Activated T-cell treated with anti-CD3 and anti-CD28 coated beads, Interleukin-2, amount 50 U/mL, for 4 hours (primary cell): ENCODE data around the gene NEUROD1. TPM values are rescaled to one million over a fixed set of nuclear protein-coding genes. Genes with fewer than 3 reads are reported as not detected.

Experiments used
- ATAC-seq, 2 donors: fragments of 200-7000 bp; cut with Tn5 transposase; one replicate each; pipeline ENCODE4 v1.10.0; 2021
- DNase-seq: peaks from one replicate; pipeline ENCODE4 v3.0.0-alpha.2; 2020
- H3K27me3 Mint-ChIP-seq: one replicate; pipeline ENCODE4 v1.8.0; 2021; ENCODE audit warnings: low read depth, mixed read lengths
- H3K36me3 Mint-ChIP-seq: one replicate; pipeline ENCODE4 v1.8.0; 2022; ENCODE audit warnings: mixed read lengths; ENCODE audit not compliant: insufficient read depth
- H3K4me1 Mint-ChIP-seq: one replicate; pipeline ENCODE4 v1.8.0; 2021; ENCODE audit warnings: low read depth, mixed read lengths
- H3K4me3 Mint-ChIP-seq: one replicate; pipeline ENCODE4 v1.8.0; 2021; ENCODE audit warnings: mild to moderate bottlenecking, moderate library complexity, mixed read lengths
- H3K9me3 Mint-ChIP-seq: one replicate; pipeline ENCODE4 v1.8.0; 2021; ENCODE audit warnings: mixed read lengths
- total RNA-seq, 3 donors: library from RNA; stranded (reverse); gene quantifications; one replicate each; pipeline ENCODE4 v1.2.1, GENCODE V29; 2021

NEUROD1 gene
- total RNA-seq, 3 donors from 2014 or later: not detected

DNA sequence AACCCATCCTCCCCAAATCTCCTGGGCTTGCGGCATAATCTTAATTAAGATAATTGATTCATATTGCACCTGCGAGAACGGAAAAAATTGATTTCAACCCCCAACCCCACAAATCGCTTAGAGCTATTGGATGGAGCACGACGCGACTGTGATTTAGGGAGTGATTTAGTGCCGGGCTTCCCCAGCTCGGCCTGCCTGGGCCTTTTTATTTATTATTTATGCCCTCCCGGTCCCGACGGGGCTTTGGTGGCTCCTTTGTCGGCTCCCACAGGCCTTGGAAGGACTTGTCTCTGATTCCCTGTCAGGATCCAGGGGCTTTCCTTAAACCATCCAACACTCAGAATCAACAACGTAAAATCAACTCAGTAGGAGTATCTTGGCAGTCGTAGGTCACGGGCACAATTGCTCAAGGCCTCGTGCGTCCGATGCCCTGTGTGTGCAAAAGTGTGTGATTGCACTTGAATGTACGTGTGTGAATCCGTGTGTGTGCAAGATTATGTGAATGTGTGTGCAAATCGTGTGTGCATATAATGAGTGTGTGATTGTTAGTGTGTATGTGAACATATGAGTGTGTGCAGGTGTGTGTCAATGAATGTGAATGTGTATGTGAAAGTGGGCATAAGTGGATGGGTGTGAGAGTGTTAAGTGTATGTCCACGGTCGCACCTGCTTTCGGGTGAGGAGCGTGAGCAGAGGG, 4.3 kb upstream of the NEUROD1 start:
- DNase-seq (no peak), ATAC-seq (no peak)
- Mint-ChIP-seq H3K4me1 (peaks cover 38% of the 10 kb centered on the region), H3K27me3 (peaks cover 76% of the 10 kb centered on the region), H3K9me3 (no peaks in the 10 kb centered on the region), H3K36me3 (no peaks in the 10 kb centered on the region), H3K4me3 (no peak overlapping the region)

DNA sequence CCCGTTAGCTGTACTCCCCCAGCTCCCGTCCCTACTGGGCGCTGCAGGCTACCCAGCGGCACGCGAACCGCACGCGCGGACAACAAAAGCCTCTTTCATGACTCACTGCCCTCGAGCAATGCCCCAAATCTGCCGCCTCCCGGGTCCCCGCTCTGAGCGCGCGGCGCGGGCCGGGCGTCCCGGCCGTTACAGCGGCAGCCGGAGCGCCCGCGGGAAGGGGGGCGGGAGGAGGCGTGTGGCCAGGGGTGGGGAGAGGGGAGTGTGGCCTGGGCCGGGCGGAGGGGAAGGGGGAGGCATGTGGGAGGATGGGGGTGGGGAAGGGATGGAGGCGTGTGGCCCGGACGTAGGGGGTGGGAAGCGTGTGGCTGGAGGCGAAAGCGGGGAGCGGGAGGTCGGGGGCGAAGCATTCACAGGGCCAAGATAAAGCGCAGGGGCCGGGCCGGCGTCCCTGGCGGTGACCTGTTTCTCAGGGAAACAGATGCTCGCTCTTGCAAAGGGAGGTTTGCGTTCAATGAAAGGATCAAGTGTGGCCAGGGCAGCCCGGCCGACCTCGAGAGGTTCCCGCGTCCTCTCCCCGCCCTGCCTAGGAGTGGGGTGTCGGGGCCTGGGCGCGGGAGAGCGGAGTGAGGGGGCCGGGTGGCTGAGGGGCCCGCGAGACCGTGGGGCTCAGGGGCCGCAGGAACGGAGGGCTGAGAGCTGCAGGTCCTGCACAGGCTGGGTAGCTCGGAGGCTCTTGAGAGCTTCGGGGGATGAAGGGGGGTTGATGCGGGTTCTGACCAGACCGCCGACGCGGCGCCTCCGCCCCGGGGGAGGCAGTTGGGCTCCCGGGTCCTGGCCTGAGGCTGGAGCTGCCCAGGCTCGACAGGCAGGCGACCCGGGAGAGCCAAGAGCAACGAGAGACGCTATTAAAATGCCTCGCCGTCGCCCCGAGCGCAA, 3.5 kb upstream of the NEUROD1 start:
- DNase-seq (no peak), ATAC-seq (peak; percentile 29 to 51)
- H3K36me3 Mint-ChIP-seq: no peaks in the 10 kb centered on the region
- H3K4me1 Mint-ChIP-seq: peaks cover 38% of the 10 kb centered on the region
- H3K4me3 Mint-ChIP-seq: peak overlapping the region; percentile 51
- peaks cover 79% of the 10 kb centered on the region for H3K27me3 Mint-ChIP-seq
- H3K9me3 Mint-ChIP-seq: peaks cover 4% of the 10 kb centered on the region

DNA sequence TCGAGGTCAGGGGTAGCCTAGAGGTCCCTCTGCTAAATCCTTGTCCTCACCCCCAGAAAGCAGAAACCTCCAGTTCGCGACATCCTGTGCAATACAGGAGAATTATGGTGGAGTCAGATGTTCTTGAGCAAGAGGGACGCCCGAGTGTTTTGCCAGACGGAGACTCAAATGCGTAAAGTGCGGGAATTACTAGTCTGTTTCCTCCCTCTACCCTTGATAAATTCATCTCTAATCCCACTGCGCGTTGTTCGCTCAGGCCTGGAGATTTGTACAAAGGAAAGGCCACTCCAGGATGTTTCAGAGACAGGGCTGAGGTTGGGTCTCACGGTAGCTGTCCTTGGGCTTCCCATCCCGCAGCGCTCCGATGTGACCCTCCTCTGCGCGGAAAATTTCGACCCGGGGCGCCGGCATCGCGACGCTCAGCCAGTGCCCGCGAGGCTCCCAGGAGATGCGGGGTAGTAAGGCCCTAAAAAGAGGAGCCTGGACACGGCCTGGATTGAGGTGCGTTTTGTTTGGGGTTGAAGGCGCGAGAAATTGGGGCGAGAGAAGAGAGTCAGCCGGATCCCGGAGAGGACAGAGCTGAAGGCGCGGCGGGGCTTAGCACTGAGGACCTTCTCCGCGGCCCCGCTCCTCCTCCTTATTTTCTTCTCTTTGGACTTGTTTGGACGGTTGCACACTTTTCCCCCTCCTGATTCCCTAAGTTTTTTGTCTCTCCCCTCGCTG, 2.6 kb upstream of the NEUROD1 start:
- Mint-ChIP-seq H3K36me3 (no peaks in the 10 kb centered on the region), H3K4me3 (peak overlapping the region; percentile 51), H3K4me1 (peaks cover 39% of the 10 kb centered on the region), H3K27me3 (peaks cover 85% of the 10 kb centered on the region), H3K9me3 (peaks cover 9% of the 10 kb centered on the region)
- ATAC-seq (peak in 1 of 2 donors; percentile 12), DNase-seq (no peak)

DNA sequence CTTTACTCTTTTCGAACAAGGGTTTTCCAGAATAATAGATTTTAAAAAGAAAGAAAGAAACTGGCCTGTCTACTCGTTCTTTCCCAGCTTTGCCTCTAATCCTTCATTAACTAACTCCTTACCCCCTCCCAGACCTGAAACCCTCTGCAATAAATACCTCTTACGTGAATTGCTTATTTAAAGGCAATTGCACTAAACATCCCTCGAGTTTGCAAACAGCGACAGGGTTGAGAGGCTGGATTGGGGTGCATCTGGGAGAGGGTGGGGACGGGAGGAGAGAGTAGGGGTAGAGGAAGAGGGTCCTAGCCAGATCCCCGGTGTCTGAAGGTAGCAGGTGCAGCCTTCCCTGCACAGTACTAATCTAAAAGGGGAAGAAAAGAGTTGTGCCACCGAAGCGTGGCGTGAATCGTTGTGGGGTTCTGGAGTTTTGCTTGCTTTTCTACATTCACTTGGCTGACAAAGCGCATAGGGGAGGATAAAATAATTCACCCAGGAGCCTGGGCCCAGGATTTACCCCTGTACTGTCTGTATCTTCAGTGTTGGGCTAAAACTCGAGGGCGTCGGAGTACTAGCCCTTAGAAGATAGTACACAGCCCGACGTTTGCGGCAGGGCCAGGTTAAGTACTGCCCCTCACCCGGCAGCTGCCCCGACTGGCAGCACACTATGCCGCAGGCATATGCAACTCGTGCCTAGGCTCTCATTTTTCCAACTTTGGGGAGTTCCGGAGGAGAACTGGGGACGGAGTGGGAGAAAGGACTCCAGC, 1.9 kb upstream of the NEUROD1 start:
- peak overlapping the region; percentile 2 for H3K4me3 Mint-ChIP-seq
- ATAC-seq (no peak), DNase-seq (no peak)
- peaks cover 83% of the 10 kb centered on the region for H3K27me3 Mint-ChIP-seq
- peaks cover 13% of the 10 kb centered on the region for H3K9me3 Mint-ChIP-seq
- no peaks in the 10 kb centered on the region for H3K36me3 Mint-ChIP-seq
- peaks cover 42% of the 10 kb centered on the region for H3K4me1 Mint-ChIP-seq

DNA sequence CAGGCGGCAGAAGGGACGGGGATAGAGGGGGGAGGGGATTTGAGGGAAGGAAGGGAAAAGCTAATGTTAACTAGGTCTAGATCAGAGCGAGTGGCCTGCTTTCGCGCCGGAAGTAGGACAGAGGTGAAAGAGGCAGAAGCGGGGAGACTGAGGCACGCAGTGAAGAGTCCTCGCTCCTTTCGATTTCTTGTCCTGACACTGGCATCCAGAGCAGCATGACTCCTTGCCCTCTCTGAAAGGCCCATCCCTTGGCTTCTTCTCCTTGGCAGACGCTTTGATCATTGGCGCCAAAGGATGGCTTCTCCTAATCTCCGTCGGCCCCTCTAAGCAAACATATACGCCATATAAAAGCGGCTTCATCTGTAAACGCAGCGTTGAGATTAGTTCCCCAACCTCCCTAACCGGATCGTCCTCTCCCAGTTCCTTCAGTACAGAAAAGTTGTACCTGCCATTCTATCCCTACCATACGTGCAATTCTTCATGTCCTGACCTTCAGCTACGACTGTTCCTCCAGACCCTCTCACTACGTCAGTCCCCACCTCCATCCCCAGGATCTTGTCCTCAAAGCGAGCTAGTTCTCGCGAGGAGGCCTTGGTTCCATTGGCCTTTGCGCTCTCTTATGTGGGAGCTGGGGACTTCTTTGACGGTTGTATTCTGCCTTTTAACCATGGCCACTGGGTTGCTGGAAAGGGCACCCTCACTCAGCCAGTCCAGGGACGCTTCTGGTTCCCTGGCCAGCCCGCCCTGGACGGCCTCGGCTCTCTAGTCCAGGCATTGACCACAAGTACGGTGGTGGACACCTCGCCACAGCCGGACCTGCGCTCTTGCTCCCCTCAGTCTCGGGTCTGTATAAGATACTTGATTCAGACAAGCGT, 857 bp upstream of the NEUROD1 start:
- no peaks in the 10 kb centered on the region for H3K36me3 Mint-ChIP-seq
- DNase-seq (no peak), ATAC-seq (no peak)
- H3K4me1 Mint-ChIP-seq: peaks cover 42% of the 10 kb centered on the region
- peak overlapping the region; percentile 47 for H3K4me3 Mint-ChIP-seq
- peaks cover 13% of the 10 kb centered on the region for H3K9me3 Mint-ChIP-seq
- H3K27me3 Mint-ChIP-seq: peaks cover 79% of the 10 kb centered on the region

DNA sequence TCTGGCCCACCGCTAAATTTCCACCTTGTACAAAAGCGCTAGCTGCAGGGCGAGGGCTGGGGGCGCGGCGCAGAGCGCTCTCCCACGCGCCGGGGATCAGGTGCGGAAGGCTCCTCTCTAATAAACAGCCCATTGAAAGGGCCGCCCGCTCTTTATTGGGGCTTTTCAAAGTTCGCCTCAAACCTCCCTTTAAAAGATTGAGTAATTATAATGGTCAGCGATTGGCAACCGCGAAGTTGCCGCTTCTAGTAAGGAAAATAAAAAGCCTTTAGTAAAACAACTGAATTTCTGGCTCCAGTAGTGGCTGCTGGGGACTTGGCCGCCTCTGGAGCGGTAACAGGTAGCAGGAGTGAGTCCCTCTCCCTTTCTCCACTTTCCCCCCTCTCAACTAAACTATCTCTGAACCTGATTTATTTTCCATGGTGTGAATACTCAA, 755 bp downstream of the NEUROD1 start:
- H3K36me3 Mint-ChIP-seq: no peaks in the 10 kb centered on the region

DNA sequence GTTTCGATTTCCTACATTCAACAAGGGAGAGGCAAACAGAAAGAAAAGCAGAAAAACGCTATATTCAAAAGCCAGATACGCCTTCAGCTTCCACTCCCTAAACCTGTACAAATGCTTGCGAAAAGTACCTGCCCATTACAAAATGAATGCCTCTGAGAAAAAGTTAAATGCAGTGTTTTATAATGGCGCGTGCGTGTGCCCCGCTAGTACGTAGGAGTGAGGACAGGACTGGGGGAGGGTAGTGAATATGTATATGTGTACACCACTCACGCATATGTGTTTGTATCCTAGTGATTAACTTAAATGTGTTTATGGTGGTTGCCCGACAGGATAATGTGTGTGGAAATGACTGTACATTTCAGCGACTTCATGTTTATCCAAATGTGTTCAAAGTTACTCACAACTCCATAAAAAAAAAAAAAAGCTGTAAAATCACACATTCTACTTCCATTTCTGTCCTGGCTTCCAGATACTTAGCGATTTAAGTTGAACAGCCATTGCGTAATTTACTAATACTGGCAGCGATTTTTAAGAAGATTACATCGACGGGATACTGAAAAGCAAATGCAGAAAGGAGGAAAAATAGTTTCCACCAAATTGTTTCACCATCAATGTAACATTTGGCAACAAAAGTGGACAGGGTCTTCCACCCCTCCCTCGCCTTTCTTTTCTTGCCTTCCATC, 1.3 kb downstream of the NEUROD1 start:
- H3K9me3 Mint-ChIP-seq: peaks cover 13% of the 10 kb centered on the region
- ATAC-seq (no peak), DNase-seq (no peak)
- H3K4me1 Mint-ChIP-seq: peaks cover 37% of the 10 kb centered on the region
- no peaks in the 10 kb centered on the region for H3K36me3 Mint-ChIP-seq
- no peak overlapping the region for H3K4me3 Mint-ChIP-seq
- H3K27me3 Mint-ChIP-seq: peaks cover 71% of the 10 kb centered on the region

More for the DNA sequence above, 755 bp downstream of the NEUROD1 start:
- no peak overlapping the region for H3K4me3 Mint-ChIP-seq
- DNase-seq: no peak
- ATAC-seq: no peak
- H3K9me3 Mint-ChIP-seq: peaks cover 13% of the 10 kb centered on the region
- peaks cover 37% of the 10 kb centered on the region for H3K4me1 Mint-ChIP-seq
- H3K27me3 Mint-ChIP-seq: peaks cover 72% of the 10 kb centered on the region

DNA sequence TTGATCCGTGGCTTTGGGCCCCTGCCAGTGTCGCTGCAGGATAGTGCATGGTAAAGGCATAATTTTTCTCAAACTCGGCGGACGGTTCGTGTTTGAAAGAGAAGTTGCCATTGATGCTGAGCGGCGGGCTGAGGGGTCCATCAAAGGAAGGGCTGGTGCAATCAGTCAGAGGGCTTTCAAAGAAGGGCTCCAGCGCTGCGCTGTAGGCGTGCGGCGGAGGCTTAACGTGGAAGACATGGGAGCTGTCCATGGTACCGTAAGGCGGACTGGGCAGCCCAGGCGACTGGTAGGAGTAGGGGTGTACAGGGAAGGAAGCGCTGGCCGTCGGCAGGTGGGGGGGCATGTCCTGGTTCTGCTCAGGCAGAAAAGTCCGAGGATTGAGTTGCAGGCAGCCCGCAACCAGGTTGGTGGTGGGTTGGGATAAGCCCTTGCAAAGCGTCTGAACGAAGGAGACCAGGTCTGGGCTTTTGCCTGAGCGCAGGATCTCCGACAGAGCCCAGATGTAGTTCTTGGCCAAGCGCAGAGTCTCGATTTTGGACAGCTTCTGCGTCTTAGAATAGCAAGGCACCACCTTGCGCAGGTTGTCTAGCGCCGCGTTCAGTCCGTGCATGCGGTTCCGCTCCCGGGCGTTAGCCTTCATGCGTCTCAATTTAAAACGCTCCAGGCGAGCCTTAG, 2.3 kb downstream of the NEUROD1 start:
- ATAC-seq (peak; percentile 36 to 50), DNase-seq (peak; percentile 36)
- H3K27me3 Mint-ChIP-seq: peaks cover 67% of the 10 kb centered on the region
- H3K4me1 Mint-ChIP-seq: peaks cover 32% of the 10 kb centered on the region
- no peak overlapping the region for H3K4me3 Mint-ChIP-seq
- peaks cover 13% of the 10 kb centered on the region for H3K9me3 Mint-ChIP-seq
- H3K36me3 Mint-ChIP-seq: no peaks in the 10 kb centered on the region

DNA sequence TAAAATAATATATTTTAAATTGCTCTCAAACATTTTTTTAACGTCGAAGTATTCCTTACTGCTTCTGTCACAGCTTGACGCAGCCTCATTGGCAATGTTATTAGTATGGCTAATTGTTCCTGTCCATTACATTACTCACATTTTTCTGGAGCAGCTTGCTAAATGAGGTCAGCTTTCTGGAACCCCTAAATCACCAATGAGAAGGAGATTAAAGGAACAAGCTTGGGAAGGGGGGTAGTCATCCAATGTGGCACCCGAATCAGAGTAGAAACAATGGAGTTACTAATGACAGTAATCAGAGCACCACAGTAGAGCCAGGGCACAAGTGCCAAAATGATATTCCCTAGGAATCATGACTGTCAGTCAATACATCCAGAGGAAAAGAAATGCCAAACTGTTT, 5.1 kb downstream of the NEUROD1 start:
- Mint-ChIP-seq H3K4me3 (no peak overlapping the region), H3K9me3 (peaks cover 13% of the 10 kb centered on the region), H3K4me1 (peaks cover 9% of the 10 kb centered on the region), H3K27me3 (peaks cover 49% of the 10 kb centered on the region), H3K36me3 (no peaks in the 10 kb centered on the region)
- DNase-seq (no peak), ATAC-seq (no peak)

DNA sequence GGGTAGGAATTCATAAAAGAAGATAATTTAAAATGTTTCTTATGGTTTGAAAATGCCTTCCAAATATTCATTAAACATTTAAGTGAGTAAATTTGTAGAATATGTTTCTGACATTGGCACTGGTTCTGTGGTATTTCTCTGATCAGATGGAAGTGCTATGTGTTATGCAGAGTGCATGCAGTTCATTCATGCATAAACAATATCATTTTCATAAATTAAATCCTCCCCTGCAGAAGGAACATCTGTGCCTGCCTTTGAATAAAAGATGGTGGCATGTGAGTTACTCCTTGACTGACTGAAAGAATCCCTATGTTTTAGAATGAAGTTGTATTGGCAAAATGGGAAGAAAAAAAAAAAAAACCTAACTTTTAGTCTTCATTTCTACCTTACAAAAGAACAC, 5.9 kb downstream of the NEUROD1 start:
- ATAC-seq (no peak), DNase-seq (no peak)
- no peak overlapping the region for H3K4me3 Mint-ChIP-seq
- H3K27me3 Mint-ChIP-seq: peaks cover 44% of the 10 kb centered on the region
- H3K4me1 Mint-ChIP-seq: peaks cover 7% of the 10 kb centered on the region
- H3K9me3 Mint-ChIP-seq: peaks cover 12% of the 10 kb centered on the region
- no peaks in the 10 kb centered on the region for H3K36me3 Mint-ChIP-seq

DNA sequence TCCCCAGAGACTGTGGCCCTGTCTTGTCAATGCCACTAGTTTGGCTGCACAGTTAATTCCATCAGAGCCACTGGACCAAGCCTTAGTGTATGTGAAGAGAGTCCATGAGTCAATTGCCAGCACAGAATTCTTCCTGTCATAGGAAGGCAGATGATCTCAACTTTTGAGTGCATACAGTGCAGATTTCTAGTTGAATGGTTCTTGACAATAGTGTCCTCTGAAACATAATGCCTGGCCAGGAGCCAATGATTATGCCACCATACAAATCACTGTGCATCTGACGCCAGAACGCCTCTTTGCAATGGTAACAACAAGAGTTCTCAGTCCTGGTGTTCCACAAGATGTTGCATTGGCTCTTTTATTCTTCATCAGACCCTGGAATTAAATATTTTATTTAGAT, 7.1 kb downstream of the NEUROD1 start:
- H3K4me3 Mint-ChIP-seq: no peak overlapping the region
- no peaks in the 10 kb centered on the region for H3K36me3 Mint-ChIP-seq
- no peak for ATAC-seq
- DNase-seq: no peak
- H3K4me1 Mint-ChIP-seq: peaks cover 7% of the 10 kb centered on the region
- peaks cover 38% of the 10 kb centered on the region for H3K27me3 Mint-ChIP-seq
- H3K9me3 Mint-ChIP-seq: peaks cover 5% of the 10 kb centered on the region

DNA sequence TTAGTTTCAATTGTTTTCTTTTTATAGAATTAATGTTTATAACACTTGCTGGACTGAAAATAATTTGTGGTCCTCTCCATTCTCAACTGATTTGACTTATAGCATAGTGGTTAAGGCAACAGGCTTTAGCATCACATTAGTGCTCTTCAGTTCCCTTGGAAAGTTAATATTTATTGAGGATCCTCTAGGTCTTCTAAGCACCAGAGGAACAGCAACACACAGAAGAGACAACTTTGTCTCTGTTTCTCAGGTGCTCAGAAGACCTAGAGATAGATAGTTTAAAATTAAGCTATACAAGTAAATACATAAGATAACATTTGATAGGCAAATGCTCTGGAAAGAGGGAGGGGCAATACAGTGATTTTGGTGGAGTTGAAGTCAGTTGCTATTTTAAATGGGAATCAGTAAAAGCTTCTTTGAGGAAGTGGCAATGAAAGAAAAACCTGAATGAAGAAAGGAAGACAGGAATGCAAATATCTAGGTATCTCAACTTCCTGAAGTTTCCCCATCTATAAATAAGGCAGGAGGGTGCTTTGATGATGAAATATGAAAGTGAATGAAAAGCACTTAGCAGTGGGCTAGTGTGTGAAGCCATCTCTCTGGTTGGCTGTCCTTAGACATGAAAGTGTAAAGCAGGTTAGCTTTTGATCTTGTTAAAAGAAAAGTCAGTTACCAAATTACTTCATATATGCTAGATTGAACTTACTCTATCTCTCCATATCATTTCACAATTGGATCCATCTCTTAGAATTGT, 7.9 kb downstream of the NEUROD1 start:
- no peaks in the 10 kb centered on the region for H3K36me3 Mint-ChIP-seq
- ATAC-seq (no peak), DNase-seq (no peak)
- peaks cover 31% of the 10 kb centered on the region for H3K27me3 Mint-ChIP-seq
- no peaks in the 10 kb centered on the region for H3K9me3 Mint-ChIP-seq
- H3K4me1 Mint-ChIP-seq: peaks cover 3% of the 10 kb centered on the region
- H3K4me3 Mint-ChIP-seq: no peak overlapping the region
